DOHH2 (cell line): ENCODE measurements around the gene FETUB.
A peak's percentile ranks its signal among the peaks of the same experiment; 100 is the strongest.

Experiments used
- H3F3A ChIP-seq: fragments of 200-600 bp; sonication (generic), shearing (Covaris generic); 2 replicates; pipeline ENCODE4 v1.6.0; 2016; ENCODE audit warnings: antibody characterized with exemption, mild to moderate bottlenecking; ENCODE audit not compliant: control insufficient read depth, insufficient read depth
- H3K27ac ChIP-seq: fragments of 200-600 bp; sonication (generic); 2 replicates; pipeline ENCODE4 v1.5.1; 2014; ENCODE audit warnings: low read depth, mild to moderate bottlenecking, low read length, moderate library complexity
- H3K27me3 ChIP-seq: fragments of 200-600 bp; sonication (generic); 2 replicates; pipeline ENCODE4 v1.6.1; 2014; ENCODE audit warnings: mild to moderate bottlenecking, low read length, mixed read lengths; ENCODE audit not compliant: control insufficient read depth
- H3K36me3 ChIP-seq: fragments of 200-600 bp; sonication (generic); 2 replicates; pipeline ENCODE4 v1.6.1; 2014; ENCODE audit warnings: mild to moderate bottlenecking, low read length, moderate library complexity, mixed read lengths; ENCODE audit not compliant: control insufficient read depth
- H3K4me1 ChIP-seq: fragments of 200-600 bp; sonication (generic); 2 replicates; pipeline ENCODE4 v1.6.1; 2014; ENCODE audit warnings: mild to moderate bottlenecking, low read length, mixed read lengths; ENCODE audit not compliant: control insufficient read depth
- H3K4me2 ChIP-seq: fragments of 200-600 bp; sonication (generic); 2 replicates; pipeline ENCODE4 v1.6.0; 2014; ENCODE audit warnings: mild to moderate bottlenecking, low read length, moderate library complexity
- H3K4me3 ChIP-seq: fragments of 200-600 bp; sonication (generic); 2 replicates; pipeline ENCODE4 v1.5.1; 2014; ENCODE audit warnings: mild to moderate bottlenecking, low read length, mixed read lengths
- H3K79me2 ChIP-seq: fragments of 200-600 bp; sonication (generic); 2 replicates; pipeline ENCODE4 v1.6.1; 2014; ENCODE audit warnings: mild to moderate bottlenecking, low read length, mixed read lengths; ENCODE audit not compliant: control insufficient read depth
- H3K9me2 ChIP-seq: fragments of 200-600 bp; sonication (generic); replicated peaks from 2 replicates; pipeline ENCODE4 v1.6.1; 2014; ENCODE audit warnings: mild to moderate bottlenecking, low read length, mixed read lengths; ENCODE audit not compliant: control insufficient read depth
- H3K9me3 ChIP-seq: fragments of 200-600 bp; sonication (generic); 2 replicates; pipeline ENCODE4 v1.6.1; 2014; ENCODE audit warnings: antibody characterized with exemption, low read length, mixed read lengths; ENCODE audit not compliant: control insufficient read depth, insufficient read depth
- H4K20me1 ChIP-seq: fragments of 200-600 bp; sonication (generic); 2 replicates; pipeline ENCODE4 v1.6.0; 2014; ENCODE audit warnings: low read depth, mild to moderate bottlenecking, antibody characterized with exemption, low read length, moderate library complexity; ENCODE audit not compliant: control insufficient read depth, insufficient read depth
- EZH2phosphoT487 ChIP-seq: fragments of 200-600 bp; sonication (generic); IDR thresholded peaks from 2 replicates; pipeline ENCODE4 v1.6.1; 2017; ENCODE audit warnings: borderline replicate concordance, mild to moderate bottlenecking, antibody characterized with exemption, low read length, moderate library complexity, mixed read lengths
- TF ChIP-seq, protein P1 (sequence below): fragments of 200-600 bp; sonication (generic); IDR thresholded peaks from one replicate; pipeline ENCODE4 v1.5.1; 2014; ENCODE audit warnings: antibody characterized with exemption, mild to moderate bottlenecking, low read depth, low read length; ENCODE audit not compliant: poor library complexity, severe bottlenecking

The FETUB gene

DNA sequence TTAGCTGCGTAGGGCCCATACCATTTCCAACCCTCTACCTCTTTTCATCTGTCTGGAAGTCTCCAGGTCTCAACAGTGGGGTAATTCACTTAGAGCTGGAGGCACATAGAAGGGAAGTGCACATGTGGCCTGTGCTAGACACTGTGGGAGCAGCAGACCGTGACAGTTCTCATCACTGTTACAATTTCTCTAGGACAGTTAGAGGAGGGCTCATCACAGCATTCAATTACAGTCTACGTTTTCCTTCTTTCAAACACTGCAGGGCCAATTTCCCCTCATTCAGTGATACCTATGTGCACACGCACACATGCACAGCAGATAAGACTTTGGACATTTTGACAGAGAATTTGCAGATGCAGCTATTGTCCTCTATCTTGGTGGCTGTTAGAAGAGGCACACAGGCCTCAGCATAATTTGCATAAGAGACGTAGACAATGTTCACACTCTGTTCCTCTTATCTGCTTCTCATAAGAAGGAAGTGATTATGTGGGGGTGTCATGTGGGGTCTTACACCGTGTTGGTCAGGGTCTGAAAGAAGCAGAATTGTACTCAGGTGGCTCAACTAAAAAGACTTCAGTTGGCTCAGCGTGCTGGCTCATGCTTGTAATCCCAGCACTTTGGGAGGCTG lies 13.0 kb downstream of the FETUB start:
- peaks cover 37% of the 10 kb centered on the region for H3K4me1 ChIP-seq
- no peaks in the 10 kb centered on the region for H4K20me1 ChIP-seq
- no peaks in the 10 kb centered on the region for H3K79me2 ChIP-seq
- no peak for TF ChIP-seq EZH2phosphoT487
- TF ChIP-seq, protein P1, sequence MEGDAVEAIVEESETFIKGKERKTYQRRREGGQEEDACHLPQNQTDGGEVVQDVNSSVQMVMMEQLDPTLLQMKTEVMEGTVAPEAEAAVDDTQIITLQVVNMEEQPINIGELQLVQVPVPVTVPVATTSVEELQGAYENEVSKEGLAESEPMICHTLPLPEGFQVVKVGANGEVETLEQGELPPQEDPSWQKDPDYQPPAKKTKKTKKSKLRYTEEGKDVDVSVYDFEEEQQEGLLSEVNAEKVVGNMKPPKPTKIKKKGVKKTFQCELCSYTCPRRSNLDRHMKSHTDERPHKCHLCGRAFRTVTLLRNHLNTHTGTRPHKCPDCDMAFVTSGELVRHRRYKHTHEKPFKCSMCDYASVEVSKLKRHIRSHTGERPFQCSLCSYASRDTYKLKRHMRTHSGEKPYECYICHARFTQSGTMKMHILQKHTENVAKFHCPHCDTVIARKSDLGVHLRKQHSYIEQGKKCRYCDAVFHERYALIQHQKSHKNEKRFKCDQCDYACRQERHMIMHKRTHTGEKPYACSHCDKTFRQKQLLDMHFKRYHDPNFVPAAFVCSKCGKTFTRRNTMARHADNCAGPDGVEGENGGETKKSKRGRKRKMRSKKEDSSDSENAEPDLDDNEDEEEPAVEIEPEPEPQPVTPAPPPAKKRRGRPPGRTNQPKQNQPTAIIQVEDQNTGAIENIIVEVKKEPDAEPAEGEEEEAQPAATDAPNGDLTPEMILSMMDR, result no peak
- H3K27ac ChIP-seq, result peak overlapping the region; percentile 94
- no peaks in the 10 kb centered on the region for H3K9me2 ChIP-seq
- no peaks in the 10 kb centered on the region for H3K9me3 ChIP-seq
- peaks cover 10% of the 10 kb centered on the region for H3F3A ChIP-seq
- no peaks in the 10 kb centered on the region for H3K27me3 ChIP-seq
- peak overlapping the region; percentile 92 for H3K4me2 ChIP-seq
- peak overlapping the region; percentile 64 for H3K4me3 ChIP-seq
- no peaks in the 10 kb centered on the region for H3K36me3 ChIP-seq

DNA sequence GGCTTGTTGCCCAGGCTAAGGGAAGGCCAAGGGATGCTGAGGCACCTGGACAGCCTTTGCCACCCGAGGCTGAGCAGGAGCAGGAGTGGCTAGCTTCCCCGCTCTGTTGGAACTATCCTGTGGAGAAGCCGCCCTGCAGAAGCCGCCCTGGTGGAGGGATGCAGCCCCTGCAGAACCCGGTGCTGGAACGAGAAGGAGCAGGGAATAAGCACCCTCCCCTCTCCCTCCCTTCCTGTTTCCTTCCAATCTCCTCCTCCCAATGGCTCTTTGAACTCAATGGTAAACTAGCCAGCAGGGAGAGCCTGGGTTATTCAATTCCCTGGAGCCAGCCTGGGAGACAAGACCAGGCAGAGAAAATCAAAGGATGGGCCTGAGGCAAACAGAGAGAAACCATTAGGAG lies 13.8 kb downstream of the FETUB start:
- no peaks in the 10 kb centered on the region for H3K36me3 ChIP-seq
- H3K79me2 ChIP-seq, result no peaks in the 10 kb centered on the region
- no peaks in the 10 kb centered on the region for H3K9me2 ChIP-seq
- peak overlapping the region; percentile 94 for H3K27ac ChIP-seq
- peak overlapping the region; percentile 64 for H3K4me3 ChIP-seq
- peak overlapping the region; percentile 92 for H3K4me2 ChIP-seq
- TF ChIP-seq EZH2phosphoT487, result no peak
- TF ChIP-seq, protein P1, result peak; percentile 35
- H3K9me3 ChIP-seq, result no peaks in the 10 kb centered on the region
- peaks cover 10% of the 10 kb centered on the region for H3F3A ChIP-seq
- no peaks in the 10 kb centered on the region for H3K27me3 ChIP-seq
- peaks cover 37% of the 10 kb centered on the region for H3K4me1 ChIP-seq
- no peaks in the 10 kb centered on the region for H4K20me1 ChIP-seq

DNA sequence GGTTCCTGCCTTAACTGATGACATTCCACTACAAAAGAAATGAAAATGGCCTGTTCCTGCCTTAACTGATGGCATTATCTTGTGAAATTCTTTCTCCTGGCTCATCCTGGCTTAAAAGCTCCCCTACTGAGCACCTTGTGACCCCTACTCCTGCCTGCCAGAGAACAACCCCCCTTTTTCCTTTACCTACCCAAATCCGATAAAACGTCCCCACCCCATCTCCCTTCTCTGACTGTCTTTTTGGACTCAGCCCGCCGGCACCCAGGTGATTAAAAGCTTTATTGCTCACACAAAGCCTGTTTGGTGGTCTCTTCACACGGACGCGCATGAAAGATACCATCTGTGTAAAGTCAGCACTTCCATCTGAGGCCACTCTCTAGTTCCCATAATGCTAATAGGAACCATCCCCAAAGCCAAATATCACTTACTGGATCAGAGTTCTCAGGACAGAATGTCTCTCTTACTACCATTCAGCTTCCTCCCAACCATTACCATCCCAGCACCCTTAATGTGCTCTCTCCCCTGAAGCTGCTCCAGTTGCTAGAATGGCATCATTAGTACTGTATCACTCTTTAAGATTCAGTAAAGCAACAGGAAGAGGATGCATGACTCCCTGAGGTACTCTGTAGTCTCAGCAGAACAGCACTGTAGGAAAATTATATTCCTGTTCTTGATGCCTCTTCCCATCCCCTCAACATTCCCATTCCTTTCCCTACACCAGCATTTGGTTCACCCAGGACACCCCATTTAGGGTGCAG lies 23.3 kb downstream of the FETUB start:
- H3K4me1 ChIP-seq, result no peaks in the 10 kb centered on the region
- H3K36me3 ChIP-seq, result no peaks in the 10 kb centered on the region
- no peak overlapping the region for H3K4me3 ChIP-seq
- H3K79me2 ChIP-seq, result no peaks in the 10 kb centered on the region
- H3K27ac ChIP-seq, result no peak overlapping the region
- H3K9me2 ChIP-seq, result no peaks in the 10 kb centered on the region
- H3K4me2 ChIP-seq, result no peak overlapping the region
- no peaks in the 10 kb centered on the region for H3K9me3 ChIP-seq
- no peaks in the 10 kb centered on the region for H3F3A ChIP-seq
- no peaks in the 10 kb centered on the region for H4K20me1 ChIP-seq
- TF ChIP-seq EZH2phosphoT487, result no peak
- TF ChIP-seq, protein P1, result no peak
- no peaks in the 10 kb centered on the region for H3K27me3 ChIP-seq
